Neuronal stem cell (in vitro differentiated cells): Measurements from ENCODE around the gene MYO1E.

Experiments
- DNase-seq: peaks from one replicate; pipeline ENCODE4 v3.0.0-alpha.2; 2013; ENCODE audit warnings: low spot score
- H2AFZ ChIP-seq: one replicate; pipeline ENCODE4 v1.6.1; 2013; ENCODE audit warnings: mild to moderate bottlenecking, low read length, inconsistent platforms
- H2AK5ac ChIP-seq: 2 replicates; pipeline ENCODE4 v1.6.1; 2013; ENCODE audit warnings: low read depth, mild to moderate bottlenecking, inconsistent platforms, low read length, moderate library complexity, mixed read lengths
- H2BK120ac ChIP-seq: 2 replicates; pipeline ENCODE4 v1.6.1; 2013; ENCODE audit warnings: low read depth, mild to moderate bottlenecking, inconsistent platforms, low read length, moderate library complexity, mixed read lengths
- H2BK12ac ChIP-seq: one replicate; pipeline ENCODE4 v1.6.1; 2013; ENCODE audit warnings: low read length, inconsistent platforms
- H2BK15ac ChIP-seq: 2 replicates; pipeline ENCODE4 v1.6.1; 2013; ENCODE audit warnings: mild to moderate bottlenecking, low read length, inconsistent platforms, mixed read lengths
- H2BK5ac ChIP-seq: one replicate; pipeline ENCODE4 v1.6.1; 2013; ENCODE audit warnings: inconsistent platforms, mild to moderate bottlenecking, low read length, moderate library complexity
- H3K14ac ChIP-seq: one replicate; pipeline ENCODE4 v1.6.1; 2013; ENCODE audit warnings: low read length, inconsistent platforms
- H3K18ac ChIP-seq: 2 replicates; pipeline ENCODE4 v1.6.1; 2013; ENCODE audit warnings: low read length, inconsistent platforms
- H3K23ac ChIP-seq: 2 replicates; pipeline ENCODE4 v1.6.1; 2013; ENCODE audit warnings: low read depth, mild to moderate bottlenecking, mixed read lengths, low read length, inconsistent platforms; ENCODE audit not compliant: poor library complexity
- H3K27ac ChIP-seq: replicated peaks from 3 replicates; pipeline ENCODE4 v1.5.1; 2013; ENCODE audit warnings: low read length, inconsistent platforms
- H3K27me3 ChIP-seq, 3 experiments: 2 replicates each; pipeline ENCODE4 v1.6.1; 2013; ENCODE audit warnings: low read length in 3 of 3, mild to moderate bottlenecking in 2 of 3, inconsistent platforms in 1 of 3, low read depth in 1 of 3, mixed read lengths in 1 of 3, moderate library complexity in 1 of 3; ENCODE audit not compliant: control insufficient read depth in 3 of 3, insufficient read depth in 3 of 3
- H3K36me3 ChIP-seq, 2 donors: replicated peaks in 1 of 2; 2 replicates each; pipeline ENCODE4 v1.6.1; 2013; ENCODE audit warnings: low read length in 2 of 2; ENCODE audit not compliant: control insufficient read depth in 2 of 2, insufficient read depth in 2 of 2
- H3K4ac ChIP-seq: 2 replicates; pipeline ENCODE4 v1.6.1; 2013; ENCODE audit warnings: inconsistent platforms, mild to moderate bottlenecking, low read length, moderate library complexity
- H3K4me1 ChIP-seq, 2 donors: 1 replicate in 1 of 2; 2 replicates in 1 of 2; pipeline ENCODE4 v1.6.1; 2013; ENCODE audit warnings: low read length in 2 of 2, low read depth in 1 of 2; ENCODE audit not compliant: control insufficient read depth in 2 of 2, insufficient read depth in 1 of 2
- H3K4me2 ChIP-seq: one replicate; pipeline ENCODE4 v1.6.1; 2013; ENCODE audit warnings: mild to moderate bottlenecking, low read length, inconsistent platforms; ENCODE audit not compliant: insufficient read depth, poor library complexity, severe bottlenecking
- H3K4me3 ChIP-seq, 2 donors: 2 replicates each; pipeline ENCODE4 v1.5.1; 2013; ENCODE audit warnings: low read length in 2 of 2, mild to moderate bottlenecking in 2 of 2, inconsistent platforms in 1 of 2, moderate library complexity in 1 of 2
- H3K79me1 ChIP-seq: one replicate; pipeline ENCODE4 v1.6.1; 2013; ENCODE audit warnings: low read depth, mild to moderate bottlenecking, inconsistent platforms, low read length, moderate library complexity
- H3K9ac ChIP-seq: one replicate; pipeline ENCODE4 v1.6.1; 2013; ENCODE audit warnings: mild to moderate bottlenecking, low read depth, low read length, inconsistent platforms; ENCODE audit not compliant: poor library complexity
- H3K9me3 ChIP-seq, 2 donors: replicated peaks in 1 of 2; 2 replicates each; pipeline versions ENCODE3 to v1.6.1; 2013; ENCODE audit warnings: low read length in 2 of 2, mild to moderate bottlenecking in 2 of 2, inconsistent platforms in 1 of 2, low read depth in 1 of 2, mixed read lengths in 1 of 2, moderate library complexity in 1 of 2; ENCODE audit not compliant: control insufficient read depth in 2 of 2, insufficient read depth in 1 of 2
- H4K8ac ChIP-seq: one replicate; pipeline ENCODE4 v1.6.1; 2013; ENCODE audit warnings: low read depth, mild to moderate bottlenecking, inconsistent platforms, low read length, moderate library complexity
- H4K91ac ChIP-seq: one replicate; pipeline ENCODE4 v1.6.1; 2013; ENCODE audit warnings: low read length, low read depth, mild to moderate bottlenecking, inconsistent platforms; ENCODE audit not compliant: poor library complexity
- WGBS, 2 donors: extraction: QIAGEN DNeasy Blood & Tissue Kit; methylation state at CpG; one replicate each; pipeline ENCODE4 v1.1.7; 2013; ENCODE audit warnings: missing lambda C conversion rate in 2 of 2, mixed read lengths in 1 of 2; ENCODE audit not compliant: insufficient read length in 2 of 2, insufficient replicate concordance in 1 of 2; ENCODE audit errors: extremely low coverage in 2 of 2; 5-methylcytosine and 5-hydroxymethylcytosine counted together

The MYO1E gene

DNA sequence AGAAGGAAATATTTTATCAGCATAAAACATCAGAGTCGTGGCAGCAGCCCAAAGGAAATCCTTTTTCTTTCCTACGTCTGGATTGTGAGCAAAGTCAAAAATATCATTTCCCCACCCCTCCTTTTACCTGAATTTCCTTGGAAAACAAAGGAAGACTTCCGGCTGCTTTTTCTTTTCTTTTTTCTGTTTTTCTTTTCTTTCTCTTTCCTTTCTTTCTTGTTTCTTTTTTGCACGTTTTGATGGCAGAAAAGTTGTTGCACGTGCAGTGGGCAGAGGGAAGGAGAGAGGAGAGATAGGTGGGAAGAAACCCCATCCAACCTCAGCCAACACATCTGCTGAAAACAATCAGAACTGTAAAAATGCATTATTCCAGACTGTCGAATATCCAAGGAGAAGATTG is 544 bp upstream of the MYO1E start:
- Histone ChIP-seq H2BK12ac (no peak overlapping the region), H4K91ac (no peak overlapping the region), H3K4me1 (peaks cover 0 to 2% of the 10 kb centered on the region in 2 donors), H3K36me3 (no peaks in the 10 kb centered on the region), H3K4me3 (peak overlapping the region; percentile 71 to 75), H2BK120ac (no peak overlapping the region), H3K4me2 (peak overlapping the region; percentile 73), H3K27ac (no peak overlapping the region), H3K4ac (no peak overlapping the region), H3K9ac (no peak overlapping the region), H4K8ac (no peak overlapping the region), H3K9me3 (no peaks in the 10 kb centered on the region), H3K23ac (no peak overlapping the region), H2AK5ac (no peak overlapping the region), H2AFZ (peak overlapping the region; percentile 97), H2BK5ac (no peak overlapping the region), H3K14ac (no peak overlapping the region), H2BK15ac (no peak overlapping the region), H3K18ac (no peak overlapping the region), H3K79me1 (no peaks in the 10 kb centered on the region), H3K27me3 (peaks cover 0 to 7% (median 0%) of the 10 kb centered on the region in 3 experiments)
- WGBS, 2 donors, result no CpG with 5 or more reads among the region's 6 CpGs
- no peak for DNase-seq

DNA sequence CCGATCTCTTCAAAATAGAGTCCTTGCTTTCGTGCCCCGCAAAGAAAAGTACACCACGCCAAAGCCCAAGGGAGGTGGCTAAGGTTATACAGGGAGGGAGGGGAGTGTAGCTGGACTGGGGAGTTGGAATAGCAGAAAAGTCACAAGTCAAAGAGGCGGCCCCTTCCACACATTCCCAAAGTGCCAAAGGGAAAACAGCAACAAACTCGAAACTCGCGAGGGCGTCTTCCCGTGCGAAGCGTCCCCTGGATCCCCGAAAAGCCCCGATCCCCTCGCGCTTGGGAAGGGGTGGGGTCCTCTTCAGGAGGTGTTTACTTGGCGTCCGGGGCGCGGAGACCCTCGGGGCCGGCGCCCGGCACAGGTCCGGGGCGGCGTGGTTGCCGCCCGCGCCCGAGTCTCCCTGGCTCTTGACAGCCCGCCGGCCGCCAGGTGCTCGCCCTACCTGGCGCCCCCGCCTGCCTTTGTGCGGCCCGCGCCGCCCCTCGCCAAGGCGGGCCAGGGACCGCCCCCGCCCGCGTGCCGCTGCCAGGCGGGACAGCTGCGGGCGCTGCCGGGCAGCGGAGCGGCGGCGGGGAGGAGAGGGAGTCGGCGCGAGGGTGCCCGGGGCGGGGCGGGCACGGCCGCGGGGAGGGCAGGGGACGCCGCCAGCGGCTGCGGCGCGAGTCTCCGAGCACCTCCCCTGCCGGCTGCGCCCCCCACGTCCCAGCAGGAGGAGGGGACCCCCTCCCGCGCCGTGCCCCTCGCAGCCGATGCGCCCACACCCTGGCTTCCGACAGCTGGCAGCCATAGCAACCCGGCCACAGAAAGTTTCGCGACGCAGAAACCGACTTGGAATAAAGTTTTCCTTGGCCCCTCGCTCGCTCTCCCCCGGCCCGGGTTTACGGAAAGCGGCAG is 966 bp downstream of the MYO1E start:
- Histone ChIP-seq H3K23ac (peak overlapping the region; percentile 87), H3K27ac (no peak overlapping the region), H2BK12ac (no peak overlapping the region), H3K27me3 (peaks cover 0 to 7% (median 0%) of the 10 kb centered on the region in 3 experiments), H2AK5ac (no peak overlapping the region), H3K4ac (no peak overlapping the region), H4K8ac (no peak overlapping the region), H2BK15ac (no peak overlapping the region), H3K4me2 (peak overlapping the region; percentile 99), H3K4me1 (peaks cover 0 to 2% of the 10 kb centered on the region in 2 donors), H3K9ac (peak overlapping the region; percentile 80), H3K79me1 (no peaks in the 10 kb centered on the region), H2BK5ac (no peak overlapping the region), H4K91ac (no peak overlapping the region), H2AFZ (peak overlapping the region; percentile 97), H3K14ac (no peak overlapping the region), H3K4me3 (peak overlapping the region; percentile 75 to 91), H3K18ac (peak overlapping the region; percentile 94), H2BK120ac (no peak overlapping the region), H3K36me3 (no peaks in the 10 kb centered on the region), H3K9me3 (no peaks in the 10 kb centered on the region)
- no CpG with 5 or more reads among the region's 93 CpGs for WGBS, 2 donors
- no peak for DNase-seq

DNA sequence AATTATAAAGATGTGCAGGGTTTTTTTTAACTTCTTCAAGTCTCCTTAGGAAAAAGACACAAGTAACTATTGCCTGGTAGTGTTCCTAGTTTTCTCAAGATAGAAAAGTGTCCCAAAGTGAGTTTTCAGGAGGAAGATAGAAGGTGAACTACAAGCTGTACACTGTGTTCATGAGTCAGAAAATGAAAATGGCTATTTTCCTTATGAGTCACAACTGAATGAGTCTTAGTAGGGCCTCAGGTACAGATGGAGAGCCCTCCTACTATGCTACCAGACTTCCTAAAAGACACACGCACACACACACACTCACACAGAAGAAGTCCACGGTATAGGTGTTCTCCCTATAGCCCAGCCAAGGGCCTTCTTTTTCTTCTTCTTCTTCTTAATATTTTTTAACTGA is 3.1 kb downstream of the MYO1E start:
- Histone ChIP-seq H3K36me3 (no peaks in the 10 kb centered on the region), H3K9ac (no peak overlapping the region), H2BK12ac (no peak overlapping the region), H3K4me3 (no peak overlapping the region), H2BK5ac (no peak overlapping the region), H2BK15ac (no peak overlapping the region), H3K14ac (no peak overlapping the region), H2AK5ac (no peak overlapping the region), H3K27ac (no peak overlapping the region), H3K27me3 (peaks cover 0 to 7% (median 0%) of the 10 kb centered on the region in 3 experiments), H3K79me1 (no peaks in the 10 kb centered on the region), H2AFZ (no peak overlapping the region), H4K91ac (no peak overlapping the region), H3K23ac (no peak overlapping the region), H4K8ac (no peak overlapping the region), H3K18ac (no peak overlapping the region), H3K9me3 (no peaks in the 10 kb centered on the region), H3K4me2 (no peak overlapping the region), H2BK120ac (no peak overlapping the region), H3K4me1 (peaks cover 0 to 2% of the 10 kb centered on the region in 2 donors), H3K4ac (no peak overlapping the region)
- WGBS, 2 donors, result no CpG with 5 or more reads among the region's 2 CpGs
- no peak for DNase-seq

DNA sequence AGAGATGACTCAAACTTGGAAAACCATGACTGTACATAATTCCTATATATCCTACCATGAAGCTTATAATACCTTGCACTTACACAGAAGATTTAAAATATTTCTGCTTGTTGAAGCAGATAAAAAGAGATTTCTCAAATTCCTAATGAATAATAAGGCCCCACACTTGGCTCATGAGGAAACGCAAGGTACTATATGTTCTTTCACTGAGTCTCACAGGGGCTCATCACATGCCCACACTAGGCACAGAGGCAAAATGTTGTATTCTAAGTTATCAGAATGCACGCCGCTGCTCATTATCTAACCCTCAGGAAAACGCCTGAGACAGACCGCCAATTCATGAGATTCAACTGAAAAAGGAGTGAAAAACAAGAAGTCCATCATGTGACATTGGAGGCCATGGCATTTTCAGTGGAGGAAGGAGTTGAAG is 5.6 kb downstream of the MYO1E start:
- no peak for DNase-seq
- no peak overlapping the region for H3K27ac ChIP-seq
- H3K18ac ChIP-seq, result no peak overlapping the region

More for the DNA sequence above, 5.6 kb downstream of the MYO1E start:
- Histone ChIP-seq H4K8ac (no peak overlapping the region), H2BK120ac (no peak overlapping the region), H3K14ac (no peak overlapping the region), H2BK12ac (no peak overlapping the region), H2BK15ac (no peak overlapping the region), H2AK5ac (no peak overlapping the region), H2AFZ (no peak overlapping the region), H3K4me2 (no peak overlapping the region), H3K27me3 (peaks cover 0 to 7% (median 0%) of the 10 kb centered on the region in 3 experiments), H3K79me1 (no peaks in the 10 kb centered on the region), H4K91ac (no peak overlapping the region), H3K4ac (no peak overlapping the region), H3K9ac (no peak overlapping the region), H3K9me3 (no peaks in the 10 kb centered on the region), H3K36me3 (no peaks in the 10 kb centered on the region), H3K4me1 (peaks cover 0 to 2% of the 10 kb centered on the region in 2 donors), H2BK5ac (no peak overlapping the region), H3K4me3 (no peak overlapping the region), H3K23ac (no peak overlapping the region)
- no CpG with 5 or more reads among the region's 5 CpGs for WGBS, 2 donors
